KBM-7 (cell line): ENCODE measurements around the gene GULP1.
"Not testable (repeated sequence)": the region's sequence is repeated elsewhere in the genome, so short reads cannot be mapped to it uniquely, and the experiment has no call there.

Experiments
- DNase-seq: peaks from one replicate; pipeline ENCODE4 v3.0.0-alpha.2; 2015
- in situ Hi-C: fragments of 300-500 bp; cut with MboI; formaldehyde crosslinking; loops from 2 replicates; pipeline ENCODE4 v1.14.3; 2020; ENCODE audit warnings: low sequenced_read_pairs, low pct_unique_long_range_greater_than_20kb, mixed read lengths

GULP1 gene

DNA sequence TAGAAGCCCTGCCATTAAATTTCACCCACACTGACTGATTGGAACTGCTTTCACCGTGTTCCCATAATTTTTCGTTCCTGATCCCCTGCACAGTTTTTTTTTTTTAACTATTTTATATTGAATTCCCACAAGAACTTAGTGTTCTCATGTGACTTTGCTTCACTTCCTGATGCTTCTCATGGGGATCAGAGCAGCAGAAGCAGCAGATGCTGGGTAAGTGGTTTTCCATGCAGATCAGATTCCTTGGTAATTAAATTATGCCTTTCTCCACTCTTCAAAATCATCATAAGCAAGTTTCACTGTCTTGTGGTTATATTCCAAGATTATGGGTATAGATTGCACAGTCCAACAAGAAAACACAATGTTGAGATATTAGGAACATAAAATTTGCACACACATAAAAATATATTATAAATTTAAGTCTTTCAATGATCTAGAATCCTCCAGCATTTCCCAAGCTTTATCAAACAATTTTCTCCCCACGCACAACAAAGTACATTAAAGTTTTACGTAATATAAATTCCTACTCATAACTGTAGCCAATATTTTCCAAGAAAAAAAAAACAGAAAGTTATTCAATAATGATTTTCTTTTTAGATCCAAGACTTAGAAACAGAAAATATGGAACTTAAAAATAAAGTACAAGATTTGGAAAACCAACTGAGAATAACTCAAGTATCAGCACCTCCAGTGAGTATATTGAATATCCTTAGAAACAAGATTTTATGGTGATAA is 277.9 kb downstream of the GULP1 start:
- no peak for DNase-seq
- in situ Hi-C loops, result no loop called here

DNA sequence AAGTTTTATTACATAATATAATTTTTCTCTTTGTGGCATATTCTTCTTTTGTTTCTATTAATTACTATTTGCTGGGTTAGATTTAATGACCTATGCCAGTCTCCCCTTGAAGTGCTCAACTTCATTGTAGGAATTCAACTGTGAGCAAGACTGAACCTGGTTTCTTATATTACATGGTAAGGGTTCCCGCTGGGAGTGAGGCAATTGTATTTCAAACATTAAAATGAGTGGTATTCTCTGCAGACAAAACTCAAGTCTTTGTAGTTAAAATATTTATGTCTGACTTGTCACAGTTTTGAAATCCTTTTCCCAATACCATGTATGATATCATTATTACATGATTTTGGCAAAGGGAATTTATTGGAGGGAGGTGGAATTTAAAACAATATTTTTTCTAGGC is 278.7 kb downstream of the GULP1 start:
- DNase-seq, result no peak
- in situ Hi-C loops, result no loop called here

DNA sequence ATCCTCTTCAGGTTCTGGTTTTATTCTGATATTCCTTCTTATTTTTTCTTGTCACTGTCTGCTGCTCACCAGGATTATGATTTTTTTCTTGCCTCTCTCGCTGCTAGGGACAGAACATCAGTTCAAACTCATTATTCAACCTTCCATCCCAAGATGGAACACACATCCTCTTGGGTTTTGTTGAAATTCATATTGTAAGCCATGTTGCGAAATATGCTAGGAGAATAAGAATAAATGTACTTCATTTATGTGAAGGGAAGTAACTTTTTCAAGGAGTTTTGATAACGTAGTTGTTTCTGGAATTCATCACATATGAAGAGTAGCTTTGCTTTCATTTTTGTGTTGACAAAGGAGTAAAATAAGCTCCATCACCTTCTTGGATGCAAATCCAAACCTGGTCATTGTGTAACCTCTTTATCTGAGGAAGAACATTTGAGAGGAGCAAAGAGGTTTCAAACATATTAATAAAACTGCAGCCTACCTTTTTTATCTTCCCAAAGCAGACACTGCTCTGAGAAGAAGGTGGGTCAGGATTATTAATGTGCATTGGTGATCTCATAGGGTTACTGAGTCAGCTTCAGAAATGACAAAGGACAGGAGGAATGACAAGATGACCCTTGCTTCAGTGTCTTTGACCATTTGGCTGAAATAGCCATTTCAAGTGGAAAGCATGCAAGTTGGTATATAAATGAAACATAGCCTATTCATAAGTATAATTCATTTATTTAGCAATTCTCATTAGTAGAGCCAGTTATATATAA is 280.0 kb downstream of the GULP1 start:
- in situ Hi-C loops, result no loop called here
- DNase-seq, result no peak

DNA sequence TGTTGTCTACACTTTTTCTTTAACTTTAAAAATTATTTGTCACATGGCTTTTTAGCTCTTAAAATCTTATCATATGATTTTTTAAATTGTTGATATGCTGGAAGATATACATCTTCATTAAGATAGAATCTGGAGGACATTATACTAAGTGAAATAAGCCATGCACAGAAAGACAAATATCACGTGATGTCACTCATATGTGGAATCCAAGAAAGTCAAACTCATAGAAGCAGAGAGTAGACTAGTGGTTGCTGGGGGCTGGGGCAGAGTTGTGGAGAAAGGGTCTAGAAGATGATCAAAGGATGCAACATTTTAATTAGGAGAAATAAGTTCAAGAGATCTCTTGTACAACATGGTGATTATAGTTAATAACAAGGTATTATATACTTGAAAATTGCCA is 280.9 kb downstream of the GULP1 start:
- no peak for DNase-seq
- in situ Hi-C loops, result no loop called here

DNA sequence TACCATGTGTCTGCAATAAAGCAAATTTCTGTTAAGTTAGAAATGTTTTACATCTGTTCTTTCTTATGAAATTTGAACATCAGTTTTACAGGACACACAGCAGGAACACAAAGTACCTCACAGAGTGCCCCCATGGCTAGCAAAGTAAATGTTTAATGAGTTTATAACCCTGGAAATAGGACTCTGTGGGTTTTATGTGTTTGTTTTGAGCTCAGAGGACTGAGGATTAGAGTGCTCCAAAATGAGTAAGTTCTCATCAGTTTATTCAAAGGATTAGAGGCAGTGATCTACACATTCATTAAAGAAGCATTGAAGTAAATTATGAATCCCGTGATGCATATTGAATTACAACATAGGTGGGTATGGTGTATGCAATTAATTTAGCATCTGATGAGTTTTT is 281.8 kb downstream of the GULP1 start:
- no peak for DNase-seq
- in situ Hi-C loops, result no loop called here

DNA sequence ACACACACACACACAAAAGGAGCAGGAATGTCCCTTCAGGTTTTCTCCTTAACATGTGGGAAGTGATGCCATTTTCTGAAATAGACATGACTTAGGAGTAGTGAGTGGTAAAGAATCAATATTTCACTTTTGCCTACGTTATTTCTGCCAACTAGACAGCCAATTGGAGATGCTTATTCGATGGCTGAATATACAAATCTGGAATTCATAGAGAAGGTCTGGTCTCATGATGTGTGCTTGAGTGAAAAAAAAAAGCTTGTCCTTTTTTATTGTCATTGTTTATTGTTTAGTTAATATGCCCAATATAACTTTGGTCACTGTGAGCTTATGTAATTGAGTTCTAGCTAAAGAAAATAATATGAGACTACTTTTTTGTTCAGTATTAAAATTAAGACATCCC is 284.3 kb downstream of the GULP1 start:
- DNase-seq, result no peak
- in situ Hi-C loops, result no loop called here

DNA sequence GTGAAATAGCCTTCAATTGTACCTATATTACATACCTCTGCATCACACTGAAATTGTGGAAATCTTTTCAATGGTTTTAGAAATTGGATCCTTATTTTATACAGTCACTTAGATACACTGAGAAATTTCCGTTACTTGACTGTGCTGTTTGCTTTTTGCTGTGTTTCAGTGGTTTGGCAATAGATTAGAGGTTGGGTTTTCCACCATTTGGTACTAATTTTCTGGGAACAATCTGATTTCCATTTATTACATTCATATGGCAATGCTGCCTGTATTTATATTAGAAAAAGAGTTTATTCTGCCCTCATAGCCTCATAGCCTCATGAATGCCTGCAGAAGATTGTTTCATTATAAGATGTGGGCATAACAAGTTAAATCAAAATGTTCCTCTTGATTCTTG is 285.0 kb downstream of the GULP1 start:
- in situ Hi-C loops, result no loop called here
- no peak for DNase-seq

DNA sequence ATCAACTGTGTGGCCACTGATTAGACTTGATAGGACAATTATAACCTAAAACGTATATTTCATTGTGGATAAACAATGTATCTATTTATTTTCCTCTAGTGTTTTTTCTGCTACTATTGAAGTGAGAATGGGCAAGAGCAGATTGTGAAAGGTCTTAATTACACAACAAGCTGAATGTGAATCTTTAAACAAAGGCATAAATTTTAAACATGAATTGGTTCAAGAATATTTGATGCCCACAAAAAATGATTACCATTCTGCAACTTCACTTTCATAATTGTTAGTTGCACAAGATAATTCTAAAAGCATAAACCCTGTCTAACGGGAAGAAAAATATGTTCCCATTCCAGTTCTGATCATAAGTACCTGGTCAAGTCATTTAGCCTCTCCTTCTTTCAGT is 285.6 kb downstream of the GULP1 start:
- no peak for DNase-seq
- in situ Hi-C loops, result no loop called here

DNA sequence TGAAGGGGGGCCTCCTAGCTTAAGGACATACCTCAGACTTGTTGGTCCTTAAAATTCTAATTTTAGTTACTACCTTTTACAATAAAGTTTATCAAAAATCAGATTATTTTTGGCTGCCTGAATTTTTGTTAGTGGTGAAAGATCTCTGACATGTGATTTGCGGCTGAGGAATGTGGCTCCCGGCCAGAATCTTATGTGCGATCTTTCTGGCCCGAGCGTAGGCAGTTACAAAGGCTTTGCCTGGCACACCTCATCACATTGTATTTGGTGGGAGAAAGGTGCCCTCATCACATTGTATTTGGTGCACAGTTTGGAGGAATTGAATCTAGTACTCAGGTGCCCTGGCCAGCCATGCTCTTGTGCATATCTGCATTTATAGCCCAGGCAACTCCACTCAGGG is 289.1 kb downstream of the GULP1 start:
- no peak for DNase-seq
- in situ Hi-C loops, result no loop called here

DNA sequence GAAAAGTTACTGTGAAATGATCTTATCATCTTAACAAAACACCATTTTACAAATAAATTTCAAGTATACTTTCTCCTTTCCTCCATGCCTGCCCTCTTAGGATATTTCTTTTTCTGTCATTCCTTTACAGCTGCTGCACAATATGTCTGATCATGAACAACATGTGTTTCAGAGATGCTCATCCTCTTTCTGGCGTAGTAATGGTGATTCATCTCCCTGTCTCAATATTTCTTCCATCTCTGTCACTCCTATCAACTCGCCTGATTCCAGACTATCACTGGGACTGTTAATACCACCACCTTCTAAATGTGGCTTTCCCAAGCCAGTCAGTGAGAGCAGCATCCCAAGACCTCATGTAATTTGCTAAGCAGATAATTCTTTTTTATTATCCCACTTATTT is 290.5 kb downstream of the GULP1 start:
- no peak for DNase-seq
- in situ Hi-C loops, result no loop called here

DNA sequence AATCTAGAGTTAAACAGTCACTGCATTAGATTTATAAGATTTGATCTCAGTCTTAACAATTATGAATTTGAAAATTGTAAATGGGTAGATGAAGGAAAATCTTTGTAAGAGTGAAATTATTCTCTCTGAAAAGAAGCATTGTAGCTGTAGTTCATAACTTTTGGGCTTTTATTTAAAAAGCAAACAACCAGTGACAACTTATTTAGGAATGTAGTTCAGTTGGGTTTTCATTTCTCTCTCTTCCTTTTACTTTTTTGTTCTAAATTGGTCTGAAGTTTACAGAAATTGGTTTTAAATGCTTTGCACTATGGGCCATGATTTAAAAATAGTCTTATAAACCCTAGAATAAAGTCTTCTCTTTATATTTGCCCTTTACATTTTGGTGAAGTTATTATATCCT is 296.6 kb downstream of the GULP1 start:
- in situ Hi-C loops, result no loop called here
- no peak for DNase-seq

DNA sequence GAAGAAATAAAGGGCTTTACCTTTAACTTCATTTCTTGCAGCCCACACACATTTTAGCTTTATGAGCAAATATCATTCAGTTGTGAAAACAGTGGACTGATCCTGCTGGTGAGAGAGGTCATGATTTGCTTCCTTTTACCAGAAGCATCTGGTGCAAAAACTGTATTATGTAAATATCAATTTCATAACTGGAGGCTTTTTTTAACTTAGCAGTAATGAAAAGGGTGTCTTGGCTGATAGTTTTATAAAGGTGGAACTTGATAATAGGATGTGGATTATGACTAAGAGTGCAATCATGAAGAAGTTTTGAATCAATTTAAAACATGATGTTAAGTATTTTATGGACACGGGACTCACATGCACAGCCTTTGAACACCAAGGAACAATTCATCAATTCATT is 304.4 kb downstream of the GULP1 start:
- in situ Hi-C loops, result no loop called here
- no peak for DNase-seq

DNA sequence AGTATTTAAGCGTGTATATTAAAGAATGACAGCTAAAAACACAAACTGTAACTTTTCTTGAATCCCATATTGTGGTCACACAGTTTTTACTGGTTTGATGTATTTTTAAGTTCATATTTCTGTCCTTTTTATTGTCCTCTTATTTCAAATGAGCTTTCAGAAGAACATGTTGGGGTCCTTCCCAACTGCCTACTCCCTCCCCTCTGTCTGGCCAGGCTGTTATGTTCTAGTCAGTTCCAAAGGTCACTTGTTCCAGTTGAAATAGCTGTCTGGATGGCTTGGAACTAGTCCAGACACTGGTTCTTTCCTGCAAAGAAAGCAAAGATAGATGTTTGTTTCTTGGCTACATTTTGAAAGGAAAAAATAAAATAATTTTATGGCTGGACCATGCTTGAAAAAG is 306.9 kb downstream of the GULP1 start:
- in situ Hi-C loops, result no loop called here
- no peak for DNase-seq

DNA sequence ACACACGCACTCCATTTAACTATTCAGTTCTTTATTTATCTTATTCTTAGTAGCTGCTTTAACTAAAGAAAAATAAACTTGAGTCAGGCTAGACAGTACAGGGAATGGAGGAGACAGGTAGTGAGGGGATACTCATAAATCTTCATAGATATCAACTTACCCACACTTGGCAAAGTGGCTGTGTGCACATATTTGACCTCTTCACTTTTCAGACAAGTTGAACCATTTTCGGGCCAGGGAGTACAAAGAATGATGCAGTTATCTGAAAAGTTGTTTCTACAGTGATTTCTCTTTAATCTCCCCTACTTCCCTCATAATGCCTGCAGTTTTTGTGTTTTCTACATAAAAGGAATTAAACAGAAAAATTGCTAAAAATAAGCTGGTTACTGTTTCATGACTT is 307.5 kb downstream of the GULP1 start:
- in situ Hi-C loops, result no loop called here
- no peak for DNase-seq

DNA sequence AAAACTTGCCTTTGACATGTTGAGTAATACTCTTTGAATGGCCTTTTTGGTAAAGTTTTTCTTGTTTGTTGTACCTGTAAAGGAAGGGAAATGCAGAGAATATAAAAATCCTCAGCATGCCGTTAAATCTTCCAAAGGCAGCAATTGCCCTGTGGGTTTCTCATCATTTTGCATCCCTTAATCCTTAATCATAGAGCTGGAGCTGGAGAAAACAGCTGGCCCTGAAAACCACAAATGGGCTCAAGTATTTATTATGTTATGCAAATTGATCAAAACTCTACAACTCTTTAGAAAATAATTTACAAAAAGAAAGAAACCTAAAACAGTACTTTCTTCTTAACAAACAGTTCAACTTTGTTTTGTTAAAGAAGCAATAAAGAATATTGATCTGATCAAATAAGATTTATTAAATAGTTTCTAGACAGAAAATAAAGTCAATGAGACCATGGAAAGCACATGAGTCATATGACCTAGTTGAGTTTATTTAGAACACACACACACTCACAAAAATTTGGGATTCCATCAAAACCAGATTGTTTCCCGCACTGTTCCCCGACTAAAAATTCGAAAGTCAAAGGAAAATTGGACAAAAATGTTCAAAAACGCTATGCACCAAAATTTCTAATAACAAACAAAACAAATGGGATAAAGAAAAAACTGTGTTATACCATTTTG is 309.0 kb downstream of the GULP1 start:
- in situ Hi-C loops, result no loop called here
- no peak for DNase-seq

DNA sequence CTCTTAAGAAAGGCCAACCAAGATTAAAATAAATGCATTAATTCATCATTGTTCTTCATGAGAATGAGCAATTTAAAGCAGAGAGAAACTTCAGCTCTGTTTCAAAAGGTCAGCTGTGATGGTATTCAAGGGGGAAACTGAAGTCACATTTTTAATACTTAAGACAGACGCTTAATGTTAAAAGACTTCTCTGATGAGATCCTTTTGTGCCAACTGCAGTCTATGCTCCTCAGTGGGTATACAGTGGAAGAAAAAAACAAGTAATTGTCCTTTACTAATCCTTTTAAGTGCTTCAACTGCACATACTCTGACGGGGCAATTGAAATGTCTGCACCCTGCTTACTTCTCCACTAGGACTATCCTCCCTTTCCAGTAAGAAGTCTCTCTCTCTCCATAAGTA is 309.7 kb downstream of the GULP1 start:
- no peak for DNase-seq
- in situ Hi-C loops, result no loop called here

DNA sequence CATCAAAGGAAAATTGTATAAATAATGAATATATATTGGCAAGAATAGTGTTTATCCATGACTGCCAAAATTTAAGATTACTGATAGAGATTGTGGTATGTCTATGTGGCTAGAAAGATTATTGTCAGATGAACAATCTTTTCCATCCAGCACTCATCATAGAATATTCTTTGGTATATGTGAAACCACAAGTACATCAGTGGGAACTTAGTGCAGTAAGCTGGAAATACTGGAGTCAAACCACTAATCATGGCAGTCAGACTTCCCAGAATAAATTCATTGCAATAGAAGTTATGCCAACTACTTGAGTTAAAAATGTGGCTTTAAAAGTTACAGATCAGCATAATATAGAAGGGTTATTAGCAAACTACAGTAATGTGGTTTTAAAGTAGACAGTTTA is 310.3 kb downstream of the GULP1 start:
- no peak for DNase-seq
- in situ Hi-C loops, result no loop called here

DNA sequence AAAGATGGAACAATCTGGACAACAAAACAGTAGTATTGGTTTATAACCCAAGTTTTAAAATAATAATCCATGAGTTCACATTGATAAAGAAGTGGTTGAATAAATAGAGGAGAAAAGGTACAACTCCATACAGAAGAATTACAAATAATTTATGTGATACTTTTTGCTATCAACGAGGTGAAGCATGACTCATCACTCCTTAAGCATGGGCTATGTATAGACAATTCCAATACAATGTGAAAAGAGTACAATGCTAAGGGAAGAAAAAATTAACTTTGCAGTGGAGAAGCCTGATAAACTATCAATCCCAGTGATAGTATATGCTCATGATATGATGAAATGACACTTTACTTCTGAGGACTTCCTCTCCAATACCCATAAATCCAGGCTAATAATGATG is 312.9 kb downstream of the GULP1 start:
- in situ Hi-C loops, result no loop called here
- no peak for DNase-seq

DNA sequence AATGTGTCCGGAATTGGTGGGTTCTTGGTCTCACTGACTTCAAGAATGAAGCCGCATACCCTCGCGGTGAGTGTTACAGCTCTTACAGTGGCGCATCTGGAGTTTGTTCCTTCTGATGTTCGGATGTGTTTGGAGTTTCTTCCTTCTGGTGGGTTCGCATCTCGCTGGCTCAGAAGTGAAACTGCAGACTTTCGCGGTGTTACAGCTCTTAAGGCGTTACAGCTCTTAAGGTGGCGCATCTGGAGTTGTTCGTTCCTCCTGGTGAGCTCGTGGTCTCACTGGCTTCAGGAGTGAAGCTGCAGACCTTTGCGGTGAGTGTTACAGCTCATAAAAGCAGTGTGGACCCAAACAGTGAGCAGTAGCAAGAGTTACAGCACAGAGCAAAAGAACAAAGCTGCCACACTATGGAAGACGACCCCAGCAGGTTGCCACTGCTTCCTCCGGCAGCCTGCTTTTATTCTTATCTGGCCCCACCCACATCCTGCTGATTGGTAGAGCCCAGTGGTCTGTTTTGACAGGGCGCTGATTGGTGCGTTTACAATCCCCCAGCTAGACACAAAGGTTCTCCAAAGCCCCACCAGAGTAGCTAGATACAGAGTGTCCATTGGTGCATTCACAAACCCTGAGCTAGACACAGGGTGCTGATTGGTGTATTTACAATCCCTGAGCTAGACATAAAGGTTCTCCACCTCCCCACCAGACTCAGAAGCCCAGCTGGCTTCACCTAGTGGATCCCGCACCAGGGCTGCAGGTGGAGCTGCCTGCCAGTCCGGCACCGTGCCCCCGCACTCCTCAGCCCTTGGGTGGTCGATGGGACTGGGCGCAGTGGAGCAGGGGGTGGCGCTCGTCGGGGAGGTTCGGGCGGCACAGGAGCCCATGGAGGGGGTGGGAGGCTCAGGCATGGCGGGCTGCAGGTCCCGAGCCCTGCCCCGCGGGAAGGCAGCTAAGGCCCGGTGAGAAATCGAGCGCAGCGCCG is 314.2 kb downstream of the GULP1 start:
- in situ Hi-C loops, DNase-seq: not testable (repeated sequence)
